OCI-LY7 (cell line): ENCODE data around the gene SCRN3. TPM values are rescaled to one million over a fixed set of nuclear protein-coding genes. Genes with fewer than 3 reads are reported as not detected.
"Not testable (repeated sequence)": the region's sequence is repeated elsewhere in the genome, so short reads cannot be mapped to it uniquely, and the experiment has no call there.

ENCODE experiments used
- BruUV-seq: library from RNA; stranded (reverse); fragments of 400-500 nt; replicated peaks from 2 replicates; lab custom pipeline; 2021; lab: Mats Ljungman, UMichigan
- CTCF ChIA-PET: fragments of 300-600 bp; sonication (Branson Sonifier 250); formaldehyde crosslinking; loops from one replicate; lab custom pipeline; 2022; ENCODE audit warnings: antibody characterized with exemption; ENCODE audit not compliant: unreplicated experiment; lab: Charles Lee
- POLR2A ChIA-PET: fragments of 300-600 bp; sonication (Branson Sonifier 250); formaldehyde crosslinking; loops from one replicate; lab custom pipeline; 2022; ENCODE audit warnings: antibody characterized with exemption; lab: Charles Lee
- DNase-seq: peaks from one replicate; pipeline ENCODE4 v3.0.0-alpha.2; 2015; ENCODE audit warnings: low spot score
- H2AFZ ChIP-seq: fragments of 200-600 bp; sonication (generic), shearing (Covaris generic); 2 replicates; pipeline ENCODE4 v1.6.1; 2014; ENCODE audit warnings: mild to moderate bottlenecking, antibody characterized with exemption, low read length, moderate library complexity
- H3K27ac ChIP-seq: fragments of 200-600 bp; sonication (generic); 2 replicates; pipeline ENCODE4 v1.5.1; 2014; ENCODE audit warnings: mixed run types, low read depth, mild to moderate bottlenecking, moderate library complexity, low read length, inconsistent platforms; ENCODE audit not compliant: poor library complexity, severe bottlenecking
- H3K36me3 ChIP-seq: fragments of 200-600 bp; sonication (generic); 2 replicates; pipeline ENCODE4 v1.6.1; 2014; ENCODE audit warnings: mild to moderate bottlenecking, antibody characterized with exemption, low read length, moderate library complexity, mixed read lengths; ENCODE audit not compliant: insufficient read depth
- H3K4me1 ChIP-seq: fragments of 200-600 bp; sonication (generic); 2 replicates; pipeline ENCODE4 v1.5.1; 2014; ENCODE audit warnings: mild to moderate bottlenecking, low read length; ENCODE audit not compliant: insufficient read depth, poor library complexity, severe bottlenecking
- H3K4me2 ChIP-seq: fragments of 200-600 bp; sonication (generic); 2 replicates; pipeline ENCODE4 v1.6.1; 2014; ENCODE audit warnings: mild to moderate bottlenecking, low read length
- H3K4me3 ChIP-seq: fragments of 200-600 bp; sonication (generic); 2 replicates; pipeline ENCODE4 v1.5.1; 2014; ENCODE audit warnings: mild to moderate bottlenecking, low read depth, low read length; ENCODE audit not compliant: poor library complexity, severe bottlenecking
- H3K79me2 ChIP-seq: fragments of 200-600 bp; sonication (generic); 2 replicates; pipeline ENCODE4 v1.6.1; 2016; ENCODE audit warnings: low read depth, mild to moderate bottlenecking, low read length, moderate library complexity, mixed read lengths; ENCODE audit not compliant: insufficient read depth
- H3K9me2 ChIP-seq: fragments of 200-600 bp; sonication (generic); 2 replicates; pipeline ENCODE4 v1.6.1; 2016; ENCODE audit warnings: mild to moderate bottlenecking, low read length, mixed read lengths; ENCODE audit not compliant: insufficient read depth
- H3K9me3 ChIP-seq: fragments of 200-600 bp; sonication (generic); 2 replicates; pipeline ENCODE4 v1.6.1; 2014; ENCODE audit warnings: mild to moderate bottlenecking, mixed run types, low read length, mixed read lengths
- H4K20me1 ChIP-seq: fragments of 200-600 bp; sonication (generic); 2 replicates; pipeline ENCODE4 v1.6.1; 2014; ENCODE audit warnings: mild to moderate bottlenecking, antibody characterized with exemption, low read length, moderate library complexity, mixed read lengths; ENCODE audit not compliant: insufficient read depth
- EZH2phosphoT487 ChIP-seq: fragments of 200-600 bp; sonication (generic); IDR thresholded peaks from 2 replicates; pipeline ENCODE4 v1.6.1; 2018; ENCODE audit warnings: low read depth, borderline replicate concordance, mild to moderate bottlenecking, mixed run types, antibody characterized with exemption, low read length, moderate library complexity, mixed read lengths
- intact Hi-C: fragments of 100-400 bp; cut with micrococcal nuclease; formaldehyde crosslinking; loops from one replicate; pipeline ENCODE4 v1.10.0; 2022; ENCODE audit not compliant: unreplicated experiment
- total RNA-seq, 2 experiments: library from RNA; depleted of rRNA in 1 of 2; stranded (reverse); fragments of >200 nt in 1 of 2; shearing (Covaris generic) in 1 of 2; gene quantifications; 2 replicates each; pipeline ENCODE4 v1.2.3, GENCODE V29; 2014 to 2022
- TF ChIP-seq, protein P1 (sequence below): fragments of 200-600 bp; sonication (generic); conservative IDR thresholded peaks from 2 replicates; pipeline ENCODE4 v1.5.1; 2014; ENCODE audit warnings: mild to moderate bottlenecking, antibody characterized with exemption, low read length, moderate library complexity, mixed read lengths

SCRN3 gene
- total RNA-seq, 2 experiments from 2014 or later = 6.1 to 10.6 TPM

GRCh38 chr2:174389542-174389941 is 6.0 kb upstream of the SCRN3 start:
- Histone ChIP-seq H3K4me1 (peaks cover 8% of the 10 kb centered on the region), H4K20me1 (no peaks in the 10 kb centered on the region), H3K36me3 (peaks cover 26% of the 10 kb centered on the region), H3K79me2 (peaks cover 12% of the 10 kb centered on the region), H2AFZ (no peak overlapping the region), H3K9me2 (no peaks in the 10 kb centered on the region), H3K9me3 (no peaks in the 10 kb centered on the region), H3K4me3 (no peak overlapping the region), H3K4me2 (no peak overlapping the region), H3K27ac (no peak overlapping the region)
- BruUV-seq = no TSS peak
- TF ChIP-seq, protein P1, sequence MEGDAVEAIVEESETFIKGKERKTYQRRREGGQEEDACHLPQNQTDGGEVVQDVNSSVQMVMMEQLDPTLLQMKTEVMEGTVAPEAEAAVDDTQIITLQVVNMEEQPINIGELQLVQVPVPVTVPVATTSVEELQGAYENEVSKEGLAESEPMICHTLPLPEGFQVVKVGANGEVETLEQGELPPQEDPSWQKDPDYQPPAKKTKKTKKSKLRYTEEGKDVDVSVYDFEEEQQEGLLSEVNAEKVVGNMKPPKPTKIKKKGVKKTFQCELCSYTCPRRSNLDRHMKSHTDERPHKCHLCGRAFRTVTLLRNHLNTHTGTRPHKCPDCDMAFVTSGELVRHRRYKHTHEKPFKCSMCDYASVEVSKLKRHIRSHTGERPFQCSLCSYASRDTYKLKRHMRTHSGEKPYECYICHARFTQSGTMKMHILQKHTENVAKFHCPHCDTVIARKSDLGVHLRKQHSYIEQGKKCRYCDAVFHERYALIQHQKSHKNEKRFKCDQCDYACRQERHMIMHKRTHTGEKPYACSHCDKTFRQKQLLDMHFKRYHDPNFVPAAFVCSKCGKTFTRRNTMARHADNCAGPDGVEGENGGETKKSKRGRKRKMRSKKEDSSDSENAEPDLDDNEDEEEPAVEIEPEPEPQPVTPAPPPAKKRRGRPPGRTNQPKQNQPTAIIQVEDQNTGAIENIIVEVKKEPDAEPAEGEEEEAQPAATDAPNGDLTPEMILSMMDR = no peak
- TF ChIP-seq EZH2phosphoT487 = no peak
- ChIA-PET POLR2A (interaction anchor here (0.6 kb wide), 1 partner anchor 23 kb away, joined by 3 read pairs; no protein-coding TSS in a partner anchor), CTCF (no interaction called here)
- intact Hi-C loops = no loop called here
- DNase-seq = no peak

DNA sequence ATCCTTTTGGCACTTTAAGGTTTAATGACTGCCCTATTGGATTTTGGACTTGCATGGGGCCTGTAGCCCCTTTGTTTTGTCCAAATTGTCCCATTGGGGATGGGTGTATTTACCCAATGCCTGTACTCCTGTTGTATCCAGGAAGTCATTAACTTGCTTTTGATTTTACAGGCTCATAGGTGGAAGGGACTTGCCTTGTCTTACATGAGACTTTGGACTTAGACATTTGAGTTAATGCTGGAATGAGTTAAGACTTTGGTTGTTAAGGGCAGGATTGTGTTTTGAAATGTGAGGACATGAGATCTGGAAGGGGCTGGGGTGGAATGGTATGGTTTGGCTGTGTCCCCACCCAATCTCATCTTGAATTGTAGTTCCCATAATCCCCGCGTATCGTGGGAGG is 5.2 kb upstream of the SCRN3 start:
- Histone ChIP-seq H3K4me1 (peaks cover 12% of the 10 kb centered on the region), H3K79me2 (peaks cover 20% of the 10 kb centered on the region), H3K36me3 (peaks cover 24% of the 10 kb centered on the region)
- CTCF ChIA-PET, H3K4me2 ChIP-seq, H2AFZ ChIP-seq, H3K4me3 ChIP-seq, BruUV-seq, H3K9me3 ChIP-seq, H4K20me1 ChIP-seq, H3K27ac ChIP-seq, H3K9me2 ChIP-seq, intact Hi-C loops, POLR2A ChIA-PET, DNase-seq: not testable (repeated sequence)

GRCh38 chr2:174392706-174393105 is 2.8 kb upstream of the SCRN3 start:
- ChIA-PET CTCF (interaction anchor here (1.0 kb wide), 1 partner anchor 67 kb away, joined by 3 read pairs; no protein-coding TSS in a partner anchor), POLR2A (interaction anchor here (0.7 kb wide), 1 partner anchor 20 kb away, joined by 3 read pairs; no protein-coding TSS in a partner anchor)
- intact Hi-C loops = no loop called here
- Histone ChIP-seq H3K79me2 (peaks cover 20% of the 10 kb centered on the region), H3K4me2 (peak overlapping the region; percentile 22; the same call in 1 of the 2 replicates), H3K9me2 (no peaks in the 10 kb centered on the region), H3K36me3 (0 out of 2 replicates have a peak, but pooled peaks cover 9% of the 10 kb centered on the region), H3K27ac (no peak overlapping the region), H4K20me1 (no peaks in the 10 kb centered on the region), H2AFZ (no peak overlapping the region), H3K4me3 (no peak overlapping the region), H3K4me1 (peaks cover 14% of the 10 kb centered on the region), H3K9me3 (no peaks in the 10 kb centered on the region)
- TF ChIP-seq, protein P1 = no peak
- no peak for TF ChIP-seq EZH2phosphoT487
- DNase-seq = no peak
- BruUV-seq = no TSS peak
